HG02798 (cell line): Measurements from ENCODE around the gene EFTUD2.

ENCODE experiments used
- ATAC-seq: cut with Tn5 transposase; IDR thresholded peaks from one replicate; pipeline ENCODE4 v1.9.1; 2021; ENCODE audit warnings: mild to moderate bottlenecking; ENCODE audit not compliant: unreplicated experiment, poor library complexity

EFTUD2 gene

DNA sequence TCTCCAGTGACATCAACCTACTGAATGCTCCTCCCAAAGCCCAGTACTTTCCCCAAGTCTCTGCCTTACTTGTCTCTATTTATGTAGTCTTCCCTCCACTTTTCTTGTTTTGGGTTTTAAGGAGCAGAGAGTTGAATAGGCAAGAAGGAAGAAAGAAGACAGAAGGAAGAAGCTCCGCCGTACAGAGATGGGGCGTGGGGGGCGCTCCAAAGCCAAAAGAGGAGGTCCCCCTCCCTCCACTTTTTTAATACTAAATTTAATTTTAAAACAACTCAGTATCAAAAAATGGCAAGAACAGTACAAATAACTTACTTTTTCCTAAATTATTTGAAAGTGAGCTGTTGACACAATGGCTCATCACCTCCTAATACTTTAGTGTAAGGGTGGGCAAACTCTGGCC is 4.6 kb downstream of the EFTUD2 start:
- ATAC-seq = no peak

DNA sequence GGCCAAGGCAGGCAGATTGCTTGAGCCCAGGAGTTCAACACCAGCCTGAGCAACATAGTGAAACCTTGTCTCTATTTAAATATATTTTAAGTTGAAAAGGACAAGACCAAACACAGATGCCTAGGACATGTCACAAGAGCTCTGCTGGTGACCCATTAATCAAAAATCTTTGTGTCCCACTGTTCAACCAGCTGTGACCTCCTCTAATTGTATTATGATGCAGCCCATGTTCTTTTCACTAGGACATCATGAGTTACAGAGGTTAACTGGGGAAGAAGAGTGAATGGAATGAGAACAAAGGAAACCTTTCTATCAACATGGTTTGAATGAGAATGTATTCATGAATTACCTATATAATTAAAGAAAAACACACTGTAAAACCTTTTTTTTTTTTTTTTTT is 7.0 kb downstream of the EFTUD2 start:
- ATAC-seq = no peak

DNA sequence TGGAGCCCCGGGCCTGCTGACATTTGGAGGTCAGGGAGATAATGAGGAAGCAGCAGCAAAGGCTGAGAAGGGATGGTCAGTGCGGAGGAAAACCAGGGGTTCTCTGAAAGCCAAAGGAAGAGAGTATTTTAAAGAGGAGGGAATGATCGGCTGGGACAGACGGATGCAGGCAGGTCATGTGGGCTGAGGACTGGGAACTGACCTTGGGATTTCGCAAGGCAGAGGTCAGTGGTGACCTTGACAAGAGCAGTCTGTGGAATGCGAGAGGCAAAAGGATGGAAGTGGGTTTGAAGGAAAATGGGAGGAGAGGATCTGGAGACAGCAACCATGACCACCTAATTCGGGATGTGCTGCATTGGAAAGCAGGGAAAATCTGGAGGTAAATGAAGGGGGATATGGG is 10.2 kb downstream of the EFTUD2 start:
- no peak for ATAC-seq

DNA sequence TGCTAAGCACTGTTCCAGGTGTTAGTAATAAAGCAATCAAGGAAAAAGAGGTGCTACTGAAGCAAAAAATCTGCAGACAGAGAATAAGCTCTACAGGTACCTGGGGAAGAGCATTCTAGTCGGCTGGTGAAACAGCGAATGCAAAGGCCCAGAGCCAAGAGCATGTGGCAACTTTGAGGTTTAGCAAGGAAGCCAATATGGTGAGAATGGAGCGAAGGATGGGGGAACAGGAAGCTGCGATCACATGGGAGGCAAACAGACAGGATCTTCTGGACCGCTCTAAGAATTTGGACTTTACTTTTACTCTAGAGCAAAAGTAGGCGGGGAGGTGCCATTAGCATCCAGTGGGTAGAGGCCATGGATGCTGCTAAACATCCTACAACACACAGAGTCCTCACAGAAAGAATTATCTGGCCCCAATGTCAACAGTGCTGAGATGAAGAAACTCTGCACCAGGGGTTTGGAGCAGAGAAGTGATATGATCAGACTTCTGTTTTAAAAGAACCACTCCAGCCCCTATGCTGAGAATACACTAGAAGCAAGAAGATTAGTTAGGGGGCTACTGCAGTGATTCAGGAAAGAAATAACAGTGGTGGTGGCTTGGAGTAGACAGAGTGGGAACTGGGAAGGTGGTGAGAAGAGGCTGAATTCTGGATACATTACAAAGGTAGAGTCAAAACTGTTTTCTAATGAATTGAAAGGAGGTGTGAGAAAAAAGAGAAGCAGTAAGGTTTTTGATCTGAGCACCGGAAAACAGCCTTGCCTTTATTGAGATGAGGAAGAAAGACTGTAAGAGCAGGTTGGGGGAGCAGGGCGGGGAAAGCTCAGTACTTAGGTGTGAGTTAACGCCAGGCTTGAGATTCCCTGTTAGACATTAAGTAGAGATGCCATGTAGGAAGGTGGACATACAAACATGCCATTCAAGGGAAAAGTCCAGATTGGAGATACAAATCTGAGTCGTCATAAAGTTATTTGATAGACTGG is 11.0 kb downstream of the EFTUD2 start:
- no peak for ATAC-seq

DNA sequence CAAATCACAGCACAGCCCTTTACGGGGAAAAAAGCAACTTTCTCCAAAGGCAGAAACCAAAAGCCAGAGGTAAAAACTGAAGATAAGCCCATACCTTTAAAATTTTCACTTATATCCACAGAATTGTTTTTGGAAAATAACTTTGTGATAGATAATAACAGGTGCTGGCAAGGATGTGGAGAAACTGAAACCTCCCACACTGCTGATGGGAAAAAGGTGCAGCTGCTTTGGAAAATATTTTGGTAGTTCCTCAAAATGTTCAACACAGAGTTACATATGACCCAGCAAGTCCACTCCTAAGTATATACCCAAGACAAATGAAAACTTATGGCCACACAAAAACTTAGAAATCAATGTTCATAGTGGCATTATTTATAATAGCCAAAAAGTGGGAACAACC is 12.2 kb downstream of the EFTUD2 start:
- ATAC-seq = no peak

DNA sequence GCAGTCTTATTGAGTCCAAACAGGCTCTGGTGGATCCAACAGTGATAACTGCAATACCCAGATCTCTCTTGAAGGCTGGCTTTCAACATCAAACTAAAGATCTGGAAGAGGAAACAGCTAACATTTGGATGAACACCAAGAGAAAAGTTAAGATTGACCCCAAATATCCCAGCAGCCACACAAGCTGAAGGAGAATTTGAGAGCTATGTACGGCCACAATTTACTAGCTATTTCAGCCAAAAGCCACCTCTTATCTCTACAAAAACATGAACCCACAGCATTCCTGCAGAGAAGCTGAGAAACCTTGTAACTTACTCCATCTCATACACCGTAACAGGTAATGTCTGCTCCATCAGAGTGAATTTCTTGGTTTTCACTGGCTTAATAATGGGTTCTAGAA is 14.3 kb downstream of the EFTUD2 start:
- no peak for ATAC-seq

DNA sequence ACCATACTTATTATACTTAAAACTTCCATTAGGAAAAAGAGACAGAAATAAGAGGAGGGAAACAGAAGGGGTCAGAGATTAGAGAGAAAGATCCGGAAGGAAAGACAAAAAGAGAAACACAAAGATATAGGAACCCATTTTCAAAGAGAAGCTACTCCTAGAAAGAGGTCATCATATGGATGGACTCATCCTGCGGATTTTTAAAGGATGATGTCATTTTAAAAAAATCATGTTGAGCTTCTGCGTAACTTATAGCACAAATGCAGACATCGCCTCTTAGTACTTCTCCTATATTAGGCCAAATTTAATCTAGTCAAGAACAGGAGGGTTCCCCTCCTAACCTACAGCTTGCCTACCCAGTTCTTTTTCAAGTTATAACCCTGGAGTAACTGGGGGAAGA is 18.1 kb downstream of the EFTUD2 start:
- no peak for ATAC-seq

DNA sequence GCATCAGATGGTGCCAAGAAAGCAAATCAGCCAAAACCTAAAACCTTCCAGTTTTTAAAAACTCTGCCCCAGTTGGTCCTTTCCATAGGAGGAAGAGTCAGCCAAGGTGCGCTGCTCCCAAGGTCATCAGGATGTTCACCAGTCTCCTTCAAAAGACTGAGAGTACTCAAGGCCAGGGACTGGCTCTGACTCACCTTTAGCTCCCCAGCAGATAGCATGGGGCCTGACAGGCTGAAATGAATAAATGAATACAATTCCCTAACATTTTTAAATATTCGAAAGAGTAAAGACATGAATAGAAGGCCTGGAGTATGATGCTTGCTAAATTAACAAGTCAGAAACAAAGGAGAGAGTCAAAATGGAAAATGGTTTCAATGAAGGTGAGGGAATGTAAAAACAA is 19.2 kb downstream of the EFTUD2 start:
- ATAC-seq = no peak

DNA sequence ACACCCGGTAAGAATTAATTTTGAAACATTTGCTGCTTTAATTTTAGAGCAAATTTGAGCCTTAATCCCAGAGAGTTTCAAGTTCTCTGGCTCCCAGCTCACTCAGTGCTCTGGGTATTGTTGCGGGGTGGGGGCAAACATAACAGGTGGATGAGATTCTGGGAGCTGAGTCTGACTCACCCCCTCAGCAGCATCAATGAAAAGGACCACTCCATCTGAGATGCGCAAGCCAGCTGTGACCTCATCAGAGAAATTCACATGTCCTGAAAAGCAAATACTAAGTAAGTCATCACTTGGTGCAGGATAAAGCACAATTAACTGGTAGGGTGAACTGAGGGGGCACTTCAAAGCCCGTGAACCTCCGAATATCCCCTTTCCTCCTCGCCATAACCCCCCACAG is 19.9 kb downstream of the EFTUD2 start:
- no peak for ATAC-seq

DNA sequence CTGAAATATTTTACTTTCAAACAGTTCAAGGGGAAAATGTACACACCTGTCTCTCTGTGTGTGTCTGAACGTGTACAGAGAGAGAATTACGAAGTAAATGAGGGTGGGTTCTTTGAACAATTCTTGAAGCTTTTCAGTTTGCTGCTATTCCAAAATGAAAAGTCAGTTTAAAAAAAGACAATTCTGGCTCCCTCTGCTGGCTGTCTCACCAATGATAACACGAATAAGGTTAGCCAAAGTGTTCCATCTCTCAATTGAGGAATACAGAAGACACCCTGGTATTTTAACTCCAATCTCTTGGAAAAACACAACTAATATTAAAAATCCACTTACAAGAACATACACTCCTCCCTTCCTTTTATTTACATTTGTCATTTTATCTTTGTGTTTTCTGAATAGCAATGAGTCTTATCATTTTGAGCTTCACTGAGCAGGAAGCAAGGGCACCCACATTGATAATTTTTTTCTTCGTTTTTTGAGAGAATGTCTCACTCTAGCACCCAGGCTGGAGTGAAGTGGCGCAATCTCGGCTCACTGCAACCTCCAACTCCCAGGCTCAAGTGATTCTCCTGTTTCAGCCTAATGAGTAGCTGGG is 20.5 kb downstream of the EFTUD2 start:
- no peak for ATAC-seq

DNA sequence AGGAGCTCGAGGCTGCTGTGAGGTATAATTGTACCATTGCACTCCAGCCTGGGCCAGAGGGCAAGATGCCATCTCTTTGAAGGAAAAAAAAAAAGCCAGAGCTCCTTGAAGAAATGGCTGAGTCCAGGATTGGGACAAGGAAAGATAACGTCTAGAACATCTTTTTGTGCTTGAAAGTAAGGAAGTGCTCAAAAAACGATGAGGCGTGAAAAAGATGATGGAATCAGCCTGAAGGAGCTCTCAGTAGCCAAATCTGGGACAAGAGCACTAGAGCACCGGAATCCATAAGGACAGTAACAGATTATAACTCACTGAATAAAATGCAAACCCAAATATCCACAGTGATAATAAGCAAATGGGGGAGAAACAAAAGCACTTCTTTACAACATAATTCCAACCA is 22.1 kb downstream of the EFTUD2 start:
- ATAC-seq = no peak

DNA sequence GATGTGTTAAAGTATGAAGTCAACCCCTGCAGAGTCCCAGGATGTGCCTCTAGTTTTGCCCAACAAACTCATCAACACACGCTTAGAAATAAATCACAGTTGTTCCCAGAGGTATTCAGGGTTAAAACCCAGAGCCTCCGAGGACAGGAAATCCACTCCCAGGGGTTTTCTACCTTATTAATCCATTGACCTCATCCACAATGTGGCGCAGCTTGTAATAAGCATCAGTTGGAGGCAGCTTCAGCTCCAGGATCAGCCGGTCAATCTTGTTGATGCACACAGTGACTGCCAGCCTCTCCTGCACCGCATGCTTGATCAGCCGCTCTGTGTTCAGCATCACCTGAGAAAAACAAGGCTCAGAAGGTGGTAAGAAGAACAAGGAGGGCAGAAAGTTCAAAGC is 23.5 kb downstream of the EFTUD2 start:
- no peak for ATAC-seq

DNA sequence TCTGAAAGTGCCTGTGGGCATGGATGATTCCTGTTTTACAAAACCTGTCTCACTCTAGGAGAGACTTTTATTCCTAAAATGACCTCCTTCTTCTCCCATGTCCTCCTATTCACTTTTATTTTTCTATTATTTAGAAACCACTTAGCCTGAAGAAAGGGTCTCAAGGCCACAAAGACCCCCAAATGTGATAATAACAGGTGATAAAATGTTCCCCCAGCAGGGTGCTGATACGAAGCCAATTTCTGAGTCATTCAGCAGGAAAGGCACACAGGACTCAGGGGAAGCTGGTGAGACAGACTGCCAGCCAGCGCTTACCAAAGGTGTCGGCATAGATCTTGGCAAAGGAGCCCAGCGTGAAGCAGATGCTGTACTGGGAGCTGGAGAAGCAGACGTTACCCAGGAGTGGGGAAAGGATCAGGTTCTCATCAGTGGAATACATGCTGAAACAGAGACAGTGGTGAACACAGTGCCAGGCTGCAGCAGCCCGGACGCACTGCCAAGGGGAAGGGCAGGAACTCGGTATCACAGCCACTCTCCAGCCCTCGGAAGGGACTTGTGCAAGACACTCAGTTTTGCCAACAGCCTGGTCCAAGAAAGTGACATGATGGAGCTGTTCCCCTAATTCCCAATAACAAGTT is 27.0 kb downstream of the EFTUD2 start:
- no peak for ATAC-seq

DNA sequence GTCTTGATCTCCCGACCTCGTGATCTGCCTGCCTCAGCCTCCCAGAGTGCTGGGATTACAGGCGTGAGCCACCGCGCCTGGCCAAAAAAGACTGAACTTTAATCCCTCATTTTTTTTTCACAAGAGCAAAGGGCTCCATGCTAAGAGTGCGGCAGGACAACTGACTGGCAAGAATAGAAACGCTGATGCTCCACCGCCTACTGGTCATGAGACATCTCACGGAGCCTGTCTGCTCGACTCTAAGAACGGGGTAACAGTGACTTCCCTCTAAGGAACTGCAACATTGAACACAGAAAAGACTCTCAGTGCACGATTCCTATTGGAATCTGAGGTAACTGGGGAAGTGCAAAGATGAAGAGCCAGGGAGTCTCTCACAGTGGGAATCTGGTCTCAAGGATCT is 27.7 kb downstream of the EFTUD2 start:
- ATAC-seq = no peak

DNA sequence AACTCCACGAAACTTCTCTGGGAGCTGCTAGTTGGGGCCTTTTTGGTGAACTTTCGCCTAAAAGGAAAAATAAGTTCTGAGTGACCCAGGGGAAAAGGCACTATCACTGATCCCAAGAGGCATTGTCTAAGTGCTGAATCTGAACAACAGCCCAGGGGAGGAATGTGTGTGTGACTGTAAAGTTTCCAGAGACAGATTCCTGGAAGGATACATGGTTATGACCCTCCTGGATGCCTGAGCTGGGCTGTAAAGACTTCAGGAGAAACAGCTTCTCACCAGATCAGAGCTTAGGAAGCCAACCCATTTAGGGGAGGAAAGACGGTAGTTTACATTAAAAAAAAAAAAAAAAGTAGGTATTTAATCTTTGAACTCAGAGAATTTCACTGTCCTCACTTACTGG is 31.4 kb downstream of the EFTUD2 start:
- no peak for ATAC-seq

DNA sequence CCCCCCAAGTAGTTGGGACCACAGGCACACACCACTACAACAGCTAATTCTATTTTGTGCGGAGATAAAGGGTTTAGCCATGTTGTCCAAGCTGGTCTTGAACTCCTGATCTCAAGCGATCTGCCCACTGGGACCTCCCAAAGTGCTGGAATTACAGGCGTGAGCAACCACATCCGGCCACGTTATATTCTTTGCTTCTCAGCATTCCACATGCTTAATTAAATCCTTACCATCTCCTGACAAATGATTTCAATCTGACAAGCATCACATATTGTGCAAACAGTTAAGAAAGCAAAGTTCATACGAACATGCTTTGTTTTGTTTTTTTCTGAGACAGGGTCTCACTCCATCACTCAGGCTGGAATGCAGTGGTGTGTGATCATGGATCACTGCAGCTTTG is 33.3 kb downstream of the EFTUD2 start:
- no peak for ATAC-seq

DNA sequence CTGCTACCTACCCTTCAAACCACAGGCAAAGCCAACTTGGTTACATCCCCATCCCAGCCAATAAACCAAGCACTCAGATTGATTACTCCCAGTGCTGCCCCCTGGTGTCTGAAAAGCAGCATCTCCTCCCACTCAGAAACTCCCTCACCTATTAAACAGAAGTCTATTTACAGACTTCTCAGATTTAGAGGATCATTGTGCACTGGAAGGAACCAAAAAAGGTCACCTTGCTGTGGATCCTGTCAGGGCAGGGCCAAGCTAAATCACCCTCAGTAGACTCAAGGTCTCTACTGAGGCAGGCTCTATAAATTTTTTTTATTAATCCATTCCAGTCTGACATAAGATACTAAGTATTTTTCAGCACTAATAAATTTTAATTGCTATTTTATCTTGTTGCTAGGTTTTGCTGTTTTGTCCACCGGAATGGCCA is 34.0 kb downstream of the EFTUD2 start:
- no peak for ATAC-seq

DNA sequence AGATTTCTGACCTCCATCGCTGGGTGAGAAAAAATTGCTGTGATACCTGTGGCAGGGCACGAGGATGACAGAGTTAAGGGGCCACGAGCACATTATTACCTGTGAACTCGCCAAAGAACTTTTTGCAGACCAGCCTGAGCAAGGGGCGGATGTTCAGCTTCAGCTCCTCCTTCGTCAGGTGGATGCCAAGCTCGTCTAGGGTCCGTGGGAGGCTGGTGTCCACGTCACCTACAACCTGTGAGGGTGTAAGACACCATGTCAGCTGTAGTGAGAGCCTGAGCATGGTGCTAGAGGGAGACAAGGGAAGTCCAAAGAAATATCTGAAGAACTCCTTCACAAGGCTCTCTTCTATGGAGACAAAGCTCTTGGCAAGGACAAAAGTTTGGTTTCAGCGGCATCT is 34.4 kb downstream of the EFTUD2 start:
- ATAC-seq = no peak

DNA sequence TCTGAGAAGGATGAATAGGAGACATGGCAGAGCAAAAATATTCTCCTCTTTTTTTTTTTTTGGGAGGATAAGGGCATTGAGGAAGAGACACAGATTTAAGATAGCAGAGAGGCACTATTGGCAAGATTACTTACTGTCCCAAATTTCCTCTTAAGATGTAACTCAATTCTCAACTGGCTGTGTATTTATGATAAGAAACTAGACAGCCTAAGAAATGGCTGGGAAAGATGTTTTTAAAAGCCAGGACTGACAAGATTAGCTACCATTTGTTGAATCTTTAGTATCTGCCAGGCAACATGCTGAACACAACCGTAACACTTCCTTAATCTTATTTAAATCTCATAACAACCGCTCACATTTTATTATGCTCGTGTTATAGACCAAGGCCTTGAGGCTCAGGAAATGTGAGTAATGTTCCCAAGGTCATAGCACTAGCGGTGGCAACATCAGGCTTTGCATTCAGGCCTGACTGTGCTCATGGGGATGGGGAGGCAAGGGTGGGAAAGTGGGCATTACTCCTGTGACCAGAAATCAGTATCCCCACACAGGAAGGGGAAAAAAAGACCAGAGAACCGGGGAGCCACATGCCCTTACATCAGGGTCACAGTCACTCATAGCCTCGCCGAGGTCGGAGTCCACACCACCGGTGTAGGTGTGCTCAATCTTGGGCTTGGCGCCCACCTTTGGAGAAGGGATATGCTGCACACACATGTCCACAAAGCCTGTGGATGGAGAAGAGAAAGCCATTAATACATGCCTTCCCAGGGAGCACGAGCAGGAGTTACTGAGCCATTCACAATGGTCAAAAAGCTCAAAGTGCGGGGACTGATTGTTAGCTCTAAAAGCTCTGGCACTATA is 36.0 kb downstream of the EFTUD2 start:
- no peak for ATAC-seq

DNA sequence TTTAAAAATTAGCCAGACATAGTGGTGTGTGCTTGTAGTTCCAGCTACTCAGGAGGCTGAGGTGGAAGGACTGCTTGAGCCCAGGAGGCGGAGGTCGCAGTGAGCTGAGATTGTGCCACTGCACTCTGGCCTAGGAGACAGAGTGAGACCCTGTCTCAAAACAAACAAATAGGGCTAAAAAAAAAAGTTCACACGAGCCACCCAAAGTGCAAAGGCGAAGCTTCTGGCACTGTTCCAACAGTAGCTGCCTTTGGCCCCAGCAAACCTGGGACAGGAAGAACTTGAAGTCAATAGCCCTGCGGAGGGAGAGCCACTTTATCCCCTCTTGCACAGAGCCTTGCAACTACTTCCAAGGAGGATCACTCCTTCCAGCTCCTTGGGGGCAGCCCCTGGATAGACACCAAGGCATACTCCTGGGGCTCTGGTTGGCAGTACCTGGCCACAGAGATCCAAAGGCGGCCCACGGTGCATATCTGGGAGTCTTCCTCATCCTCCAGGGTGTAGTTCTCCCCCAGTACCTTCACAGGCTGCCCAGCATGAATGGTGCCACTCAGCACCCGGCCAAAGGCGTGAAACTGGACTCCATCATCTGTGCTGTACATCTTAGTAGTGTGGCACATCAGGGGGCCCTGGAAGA is 36.8 kb downstream of the EFTUD2 start:
- no peak for ATAC-seq
